IMR-90 (cell line): Measurements from ENCODE around the gene DOK6. TPM values are rescaled to one million over a fixed set of nuclear protein-coding genes. Genes with fewer than 3 reads are reported as not detected.

Experiments
- ATAC-seq: fragments of 200-7000 bp; cut with Tn5 transposase; 2 replicates; pipeline ENCODE4 v1.9.1; 2020; ENCODE audit warnings: low read depth, mild to moderate bottlenecking, moderate library complexity
- BruUV-seq: library from RNA; stranded (reverse); fragments of 400-500 nt; replicated peaks from 2 replicates; lab custom pipeline; 2021; lab: Mats Ljungman, UMichigan
- CTCF ChIA-PET: fragments of 300-600 bp; formaldehyde crosslinking; extraction: SDS; loops from one replicate; lab custom pipeline; 2021; ENCODE audit warnings: antibody characterized with exemption; lab: Yijun Ruan, JAX
- POLR2A ChIA-PET: fragments of 300-600 bp; sonication (Branson Sonifier 250); formaldehyde crosslinking; loops from one replicate; lab custom pipeline; 2022; ENCODE audit warnings: antibody characterized with exemption; ENCODE audit not compliant: unreplicated experiment; lab: Charles Lee
- DNase-seq: peaks from one replicate; pipeline ENCODE4 v3.0.0; 2013
- H2AFZ ChIP-seq: replicated peaks from 2 replicates; pipeline ENCODE3; 2013; ENCODE audit warnings: low read length, mild to moderate bottlenecking; ENCODE audit not compliant: poor library complexity
- H2AK5ac ChIP-seq: 2 replicates; pipeline ENCODE4 v1.6.1; 2013; ENCODE audit warnings: low read depth, low read length, inconsistent platforms
- H2AK9ac ChIP-seq: replicated peaks from 2 replicates; pipeline ENCODE3; 2013; ENCODE audit warnings: mild to moderate bottlenecking, low read depth, low read length, moderate library complexity; ENCODE audit not compliant: poor library complexity
- H2BK120ac ChIP-seq: 2 replicates; pipeline ENCODE4 v1.6.1; 2013; ENCODE audit warnings: low read depth, low read length, inconsistent platforms
- H2BK15ac ChIP-seq: 3 replicates; pipeline ENCODE4 v1.6.1; 2013; ENCODE audit warnings: low read depth, low read length, inconsistent platforms
- H2BK20ac ChIP-seq: 2 replicates; pipeline ENCODE4 v1.6.1; 2013; ENCODE audit warnings: low read depth, mild to moderate bottlenecking, inconsistent platforms, low read length, moderate library complexity
- H2BK5ac ChIP-seq: 2 replicates; pipeline ENCODE4 v1.6.1; 2013; ENCODE audit warnings: mild to moderate bottlenecking, low read depth, low read length, inconsistent platforms; ENCODE audit not compliant: poor library complexity, severe bottlenecking
- H3K14ac ChIP-seq: replicated peaks from 2 replicates; pipeline ENCODE4 v1.6.1; 2013; ENCODE audit warnings: low read depth, low read length, inconsistent platforms
- H3K18ac ChIP-seq: 2 replicates; pipeline ENCODE4 v1.6.1; 2013; ENCODE audit warnings: low read depth, low read length, control low read depth
- H3K23ac ChIP-seq: 2 replicates; pipeline ENCODE4 v1.6.1; 2013; ENCODE audit warnings: low read depth, low read length, inconsistent platforms
- H3K27ac ChIP-seq: 2 replicates; pipeline ENCODE4 v1.5.1; 2013; ENCODE audit warnings: mild to moderate bottlenecking, control low read depth, low read length; ENCODE audit not compliant: insufficient read depth
- H3K27me3 ChIP-seq: 2 replicates; pipeline ENCODE4 v1.6.1; 2013; ENCODE audit warnings: low read length; ENCODE audit not compliant: control insufficient read depth, insufficient read depth
- H3K36me3 ChIP-seq: 2 replicates; pipeline ENCODE4 v1.6.1; 2013; ENCODE audit warnings: low read length, mixed read lengths; ENCODE audit not compliant: control insufficient read depth, insufficient read depth
- H3K4ac ChIP-seq: 2 replicates; pipeline ENCODE4 v1.6.1; 2013; ENCODE audit warnings: low read depth, low read length, inconsistent platforms
- H3K4me1 ChIP-seq: 2 replicates; pipeline ENCODE4 v1.6.1; 2013; ENCODE audit warnings: low read length, mixed read lengths; ENCODE audit not compliant: control insufficient read depth, insufficient read depth
- H3K4me2 ChIP-seq: 2 replicates; pipeline ENCODE4 v1.6.1; 2013; ENCODE audit warnings: low read depth, mild to moderate bottlenecking, control low read depth, low read length, moderate library complexity
- H3K4me3 ChIP-seq: 2 replicates; pipeline ENCODE4 v1.5.1; 2013; ENCODE audit warnings: low read depth, mild to moderate bottlenecking, control low read depth, low read length, moderate library complexity; ENCODE audit not compliant: insufficient read depth
- H3K56ac ChIP-seq: 2 replicates; pipeline ENCODE4 v1.6.1; 2013; ENCODE audit warnings: low read length, inconsistent platforms; ENCODE audit not compliant: insufficient read depth; ENCODE audit errors: extremely low read depth
- H3K79me1 ChIP-seq, 2 experiments: 2 replicates each; pipeline ENCODE4 v1.6.1; 2013; ENCODE audit warnings: low read length in 2 of 2, inconsistent platforms in 1 of 2, low read depth in 1 of 2
- H3K9ac ChIP-seq: 2 replicates; pipeline ENCODE4 v1.6.1; 2013; ENCODE audit warnings: low read depth, low read length, control low read depth
- H3K9me1 ChIP-seq: 2 replicates; pipeline ENCODE4 v1.6.1; 2013; ENCODE audit warnings: low read length, inconsistent platforms; ENCODE audit not compliant: insufficient read depth
- H3K9me3 ChIP-seq: 2 replicates; pipeline ENCODE4 v1.6.1; 2013; ENCODE audit warnings: low read length; ENCODE audit not compliant: control insufficient read depth, insufficient read depth
- H4K20me1 ChIP-seq: 2 replicates; pipeline ENCODE4 v1.6.1; 2013; ENCODE audit warnings: low read length, inconsistent platforms; ENCODE audit not compliant: insufficient read depth
- H4K5ac ChIP-seq: 2 replicates; pipeline ENCODE4 v1.6.1; 2013; ENCODE audit warnings: mild to moderate bottlenecking, low read depth, low read length, control low read depth
- H4K8ac ChIP-seq, 2 experiments: 2 replicates each; pipeline ENCODE4 v1.6.1; 2013; ENCODE audit warnings: low read depth in 2 of 2, low read length in 2 of 2, control low read depth in 1 of 2, inconsistent platforms in 1 of 2
- H4K91ac ChIP-seq: 2 replicates; pipeline ENCODE4 v1.6.1; 2013; ENCODE audit warnings: low read depth, low read length, inconsistent platforms; ENCODE audit not compliant: insufficient read depth
- CHD1 ChIP-seq: IDR thresholded peaks from 2 replicates; pipeline ENCODE4 v1.6.1; 2012; ENCODE audit warnings: low read depth, low read length, improper control_type of control experiment
- MAZ ChIP-seq: IDR thresholded peaks from 2 replicates; pipeline ENCODE4 v1.6.1; 2012; ENCODE audit warnings: low read depth, mild to moderate bottlenecking, low read length, improper control_type of control experiment, moderate library complexity, borderline replicate concordance
- MXI1 ChIP-seq: IDR thresholded peaks from 2 replicates; pipeline ENCODE4 v1.6.1; 2012; ENCODE audit warnings: low read depth, mild to moderate bottlenecking, low read length, moderate library complexity, borderline replicate concordance
- WGBS, 2 experiments: methylation state at CpG; one replicate each; pipeline versions ENCODE4 v1.1.5 to v1.1.7; 2013; ENCODE audit warnings: missing lambda C conversion rate in 2 of 2; ENCODE audit not compliant: insufficient read length in 1 of 2; ENCODE audit errors: extremely low coverage in 2 of 2; 5-methylcytosine and 5-hydroxymethylcytosine counted together
- dilution Hi-C: fragments of 300-500 bp; cut with HindIII; formaldehyde crosslinking; loops from one replicate; pipeline ENCODE4 v1.14.3; 2018; ENCODE audit warnings: low sequenced_read_pairs; ENCODE audit not compliant: unreplicated experiment
- in situ Hi-C: fragments of 300-500 bp; cut with MboI; formaldehyde crosslinking; loops from 3 replicates; pipeline ENCODE4 v1.14.3; 2019; ENCODE audit warnings: low sequenced_read_pairs, inconsistent platforms, mixed read lengths
- intact Hi-C: fragments of 100-400 bp; cut with micrococcal nuclease; formaldehyde crosslinking; loops from 2 replicates; pipeline ENCODE4 v1.10.0; 2022
- polyA plus RNA-seq, 3 experiments: library from polyadenylated mRNA; depleted of rRNA; stranded (reverse); fragments of >200 nt; gene quantifications; 2 replicates each; pipeline ENCODE4 v1.2.3, GENCODE V29; 2012; ENCODE audit warnings: low replicate concordance in 1 of 3
- total RNA-seq: library from RNA; depleted of rRNA; stranded (reverse); fragments of >200 nt; gene quantifications from 2 replicates; pipeline ENCODE4 v1.2.3, GENCODE V29; 2012

Gene DOK6
- total and polyA plus RNA-seq, 2 of the 4 experiments (the other 2 are of a cell fraction) = 1.9 to 2.7 TPM

DNA sequence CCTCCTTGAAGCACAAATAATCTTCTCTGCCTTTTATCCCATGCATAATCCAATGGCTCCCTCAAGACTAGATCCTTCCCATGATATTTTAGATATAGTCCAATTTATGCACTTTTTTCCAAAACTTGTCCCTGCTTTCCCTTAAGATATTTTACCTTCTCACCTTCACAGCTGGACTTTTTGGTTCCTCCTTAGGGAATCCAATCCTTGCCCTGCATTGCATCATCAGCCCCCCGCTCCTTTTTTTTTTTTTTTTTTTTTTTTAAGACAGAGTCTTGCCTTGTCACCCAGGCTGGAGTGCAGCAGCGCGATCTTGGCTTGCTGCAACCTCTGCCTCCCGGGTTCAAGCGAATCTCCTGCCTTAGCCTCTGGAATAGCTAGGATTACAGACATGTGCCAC, 250.6 kb downstream of the DOK6 start:
- intact Hi-C loops = no loop called here

More for the DNA sequence above, 250.6 kb downstream of the DOK6 start:
- H3K4ac ChIP-seq = no peak overlapping the region
- H3K56ac ChIP-seq = no peak overlapping the region
- H2AK5ac ChIP-seq = no peak overlapping the region
- no peak overlapping the region for H2BK120ac ChIP-seq
- TF ChIP-seq MAZ = no peak
- TF ChIP-seq MXI1 = no peak
- TF ChIP-seq CHD1 = no peak
- H4K5ac ChIP-seq = no peak overlapping the region
- no peaks in the 10 kb centered on the region for H3K9me3 ChIP-seq
- H3K23ac ChIP-seq = no peak overlapping the region
- H2BK20ac ChIP-seq = no peak overlapping the region
- H4K8ac ChIP-seq = no peak overlapping the region
- H3K4me3 ChIP-seq = no peak overlapping the region
- H4K20me1 ChIP-seq = no peaks in the 10 kb centered on the region
- no peaks in the 10 kb centered on the region for H3K27me3 ChIP-seq
- H3K4me2 ChIP-seq = no peak overlapping the region
- no peak overlapping the region for H2BK15ac ChIP-seq
- dilution Hi-C loops = no loop called here
- H2AFZ ChIP-seq = no peak overlapping the region
- no peak overlapping the region for H3K27ac ChIP-seq
- H2AK9ac ChIP-seq = no peak overlapping the region
- no peak for DNase-seq
- no peaks in the 10 kb centered on the region for H3K4me1 ChIP-seq
- ChIA-PET CTCF (no interaction called here), POLR2A (no interaction called here)
- no peaks in the 10 kb centered on the region for H3K36me3 ChIP-seq
- WGBS, 2 experiments = 80% methylated on average over 1 of the region's 5 CpGs; no CpG with 5 or more reads in 1 of the 2 experiments
- ATAC-seq = no peak
- in situ Hi-C loops = no loop called here
- no peak overlapping the region for H3K9ac ChIP-seq
- H3K9me1 ChIP-seq = no peaks in the 10 kb centered on the region
- H3K18ac ChIP-seq = no peak overlapping the region
- H3K79me1 ChIP-seq = no peaks in the 10 kb centered on the region
- BruUV-seq = no TSS peak
- H2BK5ac ChIP-seq = no peak overlapping the region
- no peak overlapping the region for H3K14ac ChIP-seq
- no peak overlapping the region for H4K91ac ChIP-seq
